H1 (cell line): ENCODE data around the gene TAS2R46. TPM values are rescaled to one million over a fixed set of nuclear protein-coding genes. Genes with fewer than 3 reads are reported as not detected.

Source experiments
- CTCF ChIA-PET: fragments of 300-600 bp; sonication (Branson Sonifier 250); formaldehyde crosslinking; loops from one replicate; lab custom pipeline; 2021; ENCODE audit not compliant: partially characterized antibody; lab: Charles Lee
- POLR2A ChIA-PET: fragments of 300-600 bp; sonication (Branson Sonifier 250); formaldehyde crosslinking; loops from one replicate; lab custom pipeline; 2021; ENCODE audit warnings: inconsistent platforms; ENCODE audit not compliant: partially characterized antibody; lab: Charles Lee
- DNase-seq, 2 experiments: peaks; one replicate each; pipeline versions ENCODE4 v3.0.0 to v3.0.0-alpha.2; 2010 to 2022; ENCODE audit warnings: low spot score in 2 of 2, low read depth in 1 of 2, mixed read lengths in 1 of 2
- FAIRE-seq: peaks from 2 replicates; lab custom pipeline; 2011; peaks lifted over from hg19 to GRCh38; lab: Jason Lieb, UNC
- H2AFZ ChIP-seq: 2 replicates; pipeline ENCODE4 v1.8.1; 2012; ENCODE audit warnings: low read length, inconsistent platforms
- H2AK5ac ChIP-seq: 2 replicates; pipeline ENCODE4 v1.6.1; 2013; ENCODE audit warnings: low read depth, low read length
- H2BK120ac ChIP-seq: replicated peaks from 2 replicates; pipeline ENCODE3; 2013; ENCODE audit warnings: low read depth, low read length, inconsistent platforms
- H2BK12ac ChIP-seq: 2 replicates; pipeline ENCODE4 v1.6.1; 2013; ENCODE audit warnings: low read depth, low read length
- H2BK15ac ChIP-seq: 2 replicates; pipeline ENCODE4 v1.6.1; 2013; ENCODE audit warnings: low read length
- H2BK20ac ChIP-seq: 2 replicates; pipeline ENCODE4 v1.6.1; 2013; ENCODE audit warnings: low read length
- H2BK5ac ChIP-seq: 2 replicates; pipeline ENCODE4 v1.6.1; 2013; ENCODE audit warnings: low read depth, low read length
- H3K14ac ChIP-seq: 2 replicates; pipeline ENCODE4 v1.6.1; 2013; ENCODE audit warnings: inconsistent platforms; ENCODE audit not compliant: insufficient read length
- H3K18ac ChIP-seq: 2 replicates; pipeline ENCODE4 v1.6.1; 2013; ENCODE audit warnings: low read length; ENCODE audit errors: extremely low read depth
- H3K23ac ChIP-seq: 2 replicates; pipeline ENCODE4 v1.6.1; 2013; ENCODE audit warnings: inconsistent platforms; ENCODE audit not compliant: insufficient read length
- H3K23me2 ChIP-seq: 2 replicates; pipeline ENCODE4 v1.6.1; 2013; ENCODE audit warnings: low read depth, low read length
- H3K27ac ChIP-seq: 2 replicates; pipeline ENCODE4 v1.6.1; 2011; ENCODE audit warnings: low read depth, low read length, inconsistent platforms
- H3K27me3 ChIP-seq, 4 experiments: replicated peaks in 1 of 4; 1 replicate in 1 of 4; 2 replicates in 3 of 4; pipeline versions ENCODE4 v1.6.1 to v1.8.1; 2011 to 2013; ENCODE audit warnings: low read length in 3 of 4, mild to moderate bottlenecking in 3 of 4, inconsistent platforms in 2 of 4, mixed read lengths in 2 of 4, moderate library complexity in 1 of 4; ENCODE audit not compliant: control insufficient read depth in 3 of 4, insufficient read depth in 3 of 4; ENCODE audit errors: extremely low read depth in 1 of 4
- H3K36me3 ChIP-seq, 4 experiments: 2 replicates each; pipeline versions ENCODE4 v1.6.1 to v1.8.1; 2011 to 2013; ENCODE audit warnings: mild to moderate bottlenecking in 4 of 4, low read length in 3 of 4, moderate library complexity in 2 of 4, control low read depth in 1 of 4, inconsistent platforms in 1 of 4; ENCODE audit not compliant: insufficient read depth in 4 of 4, control insufficient read depth in 2 of 4
- H3K4ac ChIP-seq: replicated peaks from 2 replicates; pipeline ENCODE3; 2013; ENCODE audit warnings: low read length, low read depth, mixed read lengths, inconsistent platforms; ENCODE audit not compliant: insufficient read length
- H3K4me1 ChIP-seq, 4 experiments: replicated peaks in 1 of 4; 1 replicate in 1 of 4; 2 replicates in 3 of 4; pipeline versions ENCODE4 v1.6.1 to v1.8.1; 2011 to 2013; ENCODE audit warnings: low read length in 3 of 4, inconsistent platforms in 2 of 4, mixed read lengths in 1 of 4; ENCODE audit not compliant: insufficient read depth in 4 of 4, control insufficient read depth in 3 of 4
- H3K4me2 ChIP-seq, 2 experiments: 2 replicates each; pipeline versions ENCODE4 v1.6.1 to v1.8.1; 2011 to 2013; ENCODE audit warnings: low read depth in 2 of 2, low read length in 2 of 2, control low read depth in 1 of 2, inconsistent platforms in 1 of 2, mild to moderate bottlenecking in 1 of 2; ENCODE audit not compliant: insufficient read depth in 1 of 2
- H3K4me3 ChIP-seq, 4 experiments: fragments of 200-600, 300-600 bp in 1 of 4; sonication (generic), shearing (Covaris generic), sonication (Bioruptor Twin) in 1 of 4; 2 replicates each; pipeline versions ENCODE4 v1.5.1 to v1.8.1; 2011 to 2016; ENCODE audit warnings: low read length in 4 of 4, low read depth in 3 of 4, control low read depth in 2 of 4, inconsistent platforms in 2 of 4, mild to moderate bottlenecking in 2 of 4, mixed read lengths in 1 of 4, moderate library complexity in 1 of 4; ENCODE audit not compliant: insufficient read depth in 2 of 4; ENCODE audit errors: extremely low read depth in 1 of 4
- H3K56ac ChIP-seq: replicated peaks from 2 replicates; pipeline ENCODE3; 2013; ENCODE audit warnings: low read depth, mild to moderate bottlenecking, mixed read lengths, low read length, inconsistent platforms; ENCODE audit not compliant: insufficient read length
- H3K79me1 ChIP-seq: 2 replicates; pipeline ENCODE4 v1.6.1; 2013; ENCODE audit warnings: low read depth, low read length, control low read depth
- H3K79me2 ChIP-seq, 2 experiments: 2 replicates each; pipeline versions ENCODE4 v1.6.1 to v1.8.1; 2012 to 2013; ENCODE audit warnings: low read length in 2 of 2, mild to moderate bottlenecking in 2 of 2, inconsistent platforms in 1 of 2; ENCODE audit not compliant: insufficient read depth in 2 of 2, control insufficient read depth in 1 of 2
- H3K9ac ChIP-seq, 4 experiments: replicated peaks in 1 of 4; 1 replicate in 1 of 4; 2 replicates in 3 of 4; pipeline versions ENCODE4 v1.6.1 to v1.8.1; 2011 to 2013; ENCODE audit warnings: low read depth in 3 of 4, low read length in 3 of 4, control low read depth in 2 of 4, mild to moderate bottlenecking in 2 of 4, moderate library complexity in 2 of 4, inconsistent platforms in 1 of 4; ENCODE audit errors: extremely low read depth in 1 of 4
- H3K9me3 ChIP-seq, 2 experiments: 2 replicates each; pipeline versions ENCODE4 v1.6.1 to v1.8.1; 2012 to 2013; ENCODE audit warnings: mild to moderate bottlenecking in 2 of 2, moderate library complexity in 2 of 2, control low read depth in 1 of 2, inconsistent platforms in 1 of 2, low read depth in 1 of 2, low read length in 1 of 2, mixed read lengths in 1 of 2; ENCODE audit not compliant: insufficient read depth in 2 of 2
- H4K20me1 ChIP-seq, 2 experiments: replicated peaks in 1 of 2; 2 replicates each; pipeline versions ENCODE3 to v1.8.1; 2011 to 2013; ENCODE audit warnings: inconsistent platforms in 2 of 2, low read length in 2 of 2, mild to moderate bottlenecking in 1 of 2; ENCODE audit not compliant: insufficient read depth in 2 of 2, control insufficient read depth in 1 of 2
- H4K5ac ChIP-seq: 2 replicates; pipeline ENCODE4 v1.6.1; 2013; ENCODE audit warnings: low read length, low read depth, mixed read lengths, inconsistent platforms; ENCODE audit not compliant: insufficient read length
- H4K8ac ChIP-seq: 2 replicates; pipeline ENCODE4 v1.8.0; 2013; ENCODE audit warnings: mild to moderate bottlenecking, moderate library complexity, low read length, inconsistent platforms; ENCODE audit not compliant: insufficient read depth; ENCODE audit errors: extremely low read depth
- H4K91ac ChIP-seq: replicated peaks from 2 replicates; pipeline ENCODE3; 2013; ENCODE audit warnings: low read length, mixed read lengths, inconsistent platforms; ENCODE audit not compliant: insufficient read length
- CEBPB ChIP-seq: IDR thresholded peaks from 2 replicates; pipeline ENCODE4 v1.6.1; 2012; ENCODE audit warnings: low read depth, low read length
- CTCF ChIP-seq, 3 experiments: IDR thresholded peaks; 1 replicate in 2 of 3; 2 replicates in 1 of 3; pipeline versions ENCODE4 v1.5.1 to v1.6.1; 2011; ENCODE audit warnings: low read length in 3 of 3, mild to moderate bottlenecking in 3 of 3, inconsistent platforms in 2 of 3, low read depth in 1 of 3, moderate library complexity in 1 of 3; ENCODE audit not compliant: insufficient read depth in 1 of 3; ENCODE audit errors: control extremely low read depth in 1 of 3
- KDM1A ChIP-seq: fragments of 200-600, 300-600 bp; sonication (generic); IDR thresholded peaks from 2 replicates; pipeline ENCODE4 v1.7.1; 2016; ENCODE audit warnings: mild to moderate bottlenecking, low read length, borderline replicate concordance
- MAX ChIP-seq: IDR thresholded peaks from 2 replicates; pipeline ENCODE4 v1.6.1; 2012; ENCODE audit warnings: inconsistent platforms
- POLR2A ChIP-seq, 2 experiments: IDR thresholded peaks; 1 replicate in 1 of 2; 2 replicates in 1 of 2; pipeline ENCODE4 v1.6.1; 2011; ENCODE audit warnings: low read depth in 2 of 2, low read length in 2 of 2, mild to moderate bottlenecking in 2 of 2; ENCODE audit errors: control extremely low read depth in 1 of 2
- RFX5 ChIP-seq: IDR thresholded peaks from 2 replicates; pipeline ENCODE4 v1.6.1; 2011; ENCODE audit warnings: low read depth, low read length, improper control_type of control experiment, borderline replicate concordance
- WGBS, 2 experiments: shearing (Covaris generic) in 1 of 2; methylation state at CpG; one replicate each; pipeline versions ENCODE4 v1.1.6 to v1.1.7; 2013 to 2015; ENCODE audit warnings: low lambda C conversion rate in 2 of 2, mixed read lengths in 2 of 2, inconsistent platforms in 1 of 2, low coverage in 1 of 2, missing lambda C conversion rate in 1 of 2; ENCODE audit not compliant: insufficient replicate concordance in 2 of 2, insufficient coverage in 1 of 2, insufficient read length in 1 of 2; ENCODE audit errors: extremely low coverage in 1 of 2, missing lambda C conversion rate in 1 of 2; 5-methylcytosine and 5-hydroxymethylcytosine counted together
- polyA plus RNA-seq, 7 experiments: library from polyadenylated mRNA; depleted of rRNA in 3 of 7; stranded (reverse) in 5 of 7; unstranded in 2 of 7; fragments of >200 nt in 5 of 7; fragments of 200-250 nt in 2 of 7; gene quantifications; 1 replicate in 5 of 7; 2 replicates in 1 of 7; 4 replicates in 1 of 7; pipeline versions ENCODE4 v1.2.1 to v1.2.3, GENCODE V29; 2011 to 2013; ENCODE audit warnings: missing spikeins in 2 of 7, mixed read lengths in 2 of 7
- total RNA-seq: library from RNA; stranded (reverse); fragmentation: NEBNext Ultra II Directional; extraction: Animal tissue kit (Norgen Biotek cat#: 25700); gene quantifications from 2 replicates; pipeline ENCODE4 v1.2.1, GENCODE V29; 2021

TAS2R46 gene
- total and polyA plus RNA-seq, 2 of the 8 experiments (the other 6 are each of a cell fraction or from before 2014, with no cell fraction given), result 0.14 TPM; not detected in 1

GRCh38 chr12:11055306-11055705, 6.8 kb downstream of the TAS2R46 start:
- POLR2A ChIA-PET, result no interaction called here

More at GRCh38 chr12:11055306-11055705, 6.8 kb downstream of the TAS2R46 start:
- no peak for TF ChIP-seq MAX
- no peak for TF ChIP-seq POLR2A (IDR thresholded peaks at IDR 0.05; ENCODE audit: control extremely low read depth in 1 of 2, low read depth in 2 of 2, low read length in 2 of 2)
- no peak for TF ChIP-seq RFX5
- no peak for TF ChIP-seq KDM1A
- no peak for TF ChIP-seq CTCF (IDR thresholded peaks at IDR 0.05; ENCODE audit: control extremely low read depth in 1 of 3, insufficient read depth in 1 of 3, low read depth in 1 of 3, low read length in 3 of 3)
- no peak for TF ChIP-seq CEBPB
- DNase-seq, result no peak
- no peak overlapping the region for H3K4ac ChIP-seq
- no peaks in the 10 kb centered on the region for H3K23me2 ChIP-seq
- CTCF ChIA-PET, result no interaction called here
- no peak overlapping the region for H2BK20ac ChIP-seq
- H3K14ac ChIP-seq, result no peak overlapping the region
- H3K27me3 ChIP-seq, result peaks cover 0 to 1% (median 0%) of the 10 kb centered on the region in 4 experiments; a peak in 1 of 7 replicates
- H3K9ac ChIP-seq, result no peak overlapping the region
- H2AK5ac ChIP-seq, result no peak overlapping the region
- H4K8ac ChIP-seq, result no peak overlapping the region
- no peak overlapping the region for H3K56ac ChIP-seq
- no peaks in the 10 kb centered on the region; a peak in 1 of 4 replicates for H3K79me2 ChIP-seq
- H4K5ac ChIP-seq, result no peak overlapping the region
- peaks cover 0 to 8% (median 1%) of the 10 kb centered on the region in 4 experiments; a peak in 3 of 8 replicates for H3K36me3 ChIP-seq
- peak; percentile 28 for FAIRE-seq
- no peak overlapping the region for H3K18ac ChIP-seq
- no peak overlapping the region for H3K27ac ChIP-seq
- H4K91ac ChIP-seq, result no peak overlapping the region
- no peak overlapping the region for H3K4me3 ChIP-seq
- H2BK15ac ChIP-seq, result no peak overlapping the region
- H2BK5ac ChIP-seq, result no peak overlapping the region
- H3K4me2 ChIP-seq, result no peak overlapping the region
- H4K20me1 ChIP-seq, result no peaks in the 10 kb centered on the region
- H3K4me1 ChIP-seq, result no peaks in the 10 kb centered on the region
- H3K9me3 ChIP-seq, result peaks cover 11 to 12% of the 10 kb centered on the region in 2 experiments
- no peak overlapping the region for H2BK12ac ChIP-seq
- no peak overlapping the region for H2BK120ac ChIP-seq
- no peak overlapping the region for H3K23ac ChIP-seq
- H3K79me1 ChIP-seq, result no peaks in the 10 kb centered on the region; the same call in 1 of the 2 replicates
- no peak overlapping the region for H2AFZ ChIP-seq
- 96% methylated on average over 2 of the region's 2 CpGs; no CpG with 5 or more reads in 1 of the 2 experiments for WGBS, 2 experiments
